GM23338 (cell line): ENCODE results near the gene DGKH. TPM values are rescaled to one million over a fixed set of nuclear protein-coding genes. Genes with fewer than 3 reads are reported as not detected.

Experiments used
- ATAC-seq: fragments of 200-7000 bp; cut with Tn5 transposase; 3 replicates; pipeline ENCODE4 v1.9.1; 2020
- DNase-seq: peaks from one replicate; pipeline ENCODE4 v3.0.0-alpha.2; 2015; ENCODE audit warnings: low spot score
- H2AFZ ChIP-seq: fragments of 200-600 bp; sonication (generic); 2 replicates; pipeline ENCODE4 v1.8.0; 2016; ENCODE audit warnings: antibody characterized with exemption, mild to moderate bottlenecking, moderate library complexity
- H3F3A ChIP-seq: fragments of 200-600 bp; sonication (generic); replicated peaks from 2 replicates; pipeline ENCODE4 v1.8.0; 2017; ENCODE audit warnings: antibody characterized with exemption, mixed run types, low read depth
- H3K27ac ChIP-seq: fragments of 200-600 bp; sonication (generic); 2 replicates; pipeline ENCODE4 v1.6.1; 2016; ENCODE audit warnings: low read depth
- H3K27me3 ChIP-seq: fragments of 200-600 bp; sonication (generic); 2 replicates; pipeline ENCODE4 v1.8.0; 2016; ENCODE audit warnings: mild to moderate bottlenecking, mixed run types, moderate library complexity; ENCODE audit not compliant: insufficient read depth
- H3K36me3 ChIP-seq: fragments of 200-600 bp; sonication (generic); 2 replicates; pipeline ENCODE4 v1.8.0; 2016; ENCODE audit warnings: mild to moderate bottlenecking; ENCODE audit not compliant: insufficient read depth
- H3K4me1 ChIP-seq: fragments of 200-600 bp; sonication (generic); 2 replicates; pipeline ENCODE4 v1.8.0; 2016; ENCODE audit warnings: mild to moderate bottlenecking, moderate library complexity; ENCODE audit not compliant: insufficient read depth
- H3K4me2 ChIP-seq: fragments of 200-600 bp; sonication (generic); 2 replicates; pipeline ENCODE4 v1.7.1; 2017; ENCODE audit warnings: mixed run types
- H3K4me3 ChIP-seq: fragments of 200-600 bp; sonication (generic); 2 replicates; pipeline ENCODE4 v1.6.1; 2016; ENCODE audit warnings: mixed run types
- H3K79me2 ChIP-seq: fragments of 200-600 bp; sonication (generic); replicated peaks from 2 replicates; pipeline ENCODE4 v1.8.0; 2017; ENCODE audit warnings: mild to moderate bottlenecking; ENCODE audit not compliant: insufficient read depth
- H3K9me2 ChIP-seq: fragments of 200-600 bp; sonication (generic); 2 replicates; pipeline ENCODE4 v1.8.0; 2017; ENCODE audit not compliant: insufficient read depth
- H4K20me1 ChIP-seq: fragments of 200-600 bp; sonication (generic); replicated peaks from 2 replicates; pipeline ENCODE4 v1.8.0; 2017; ENCODE audit warnings: mild to moderate bottlenecking; ENCODE audit not compliant: insufficient read depth
- H3K27ac Mint-ChIP-seq: 2 replicates; pipeline ENCODE4 v1.8.0; 2020; ENCODE audit warnings: inconsistent platforms, mild to moderate bottlenecking, moderate library complexity, mixed read lengths
- H3K27me3 Mint-ChIP-seq: 3 replicates; pipeline ENCODE4 v1.8.0; 2022; ENCODE audit warnings: low read depth, mild to moderate bottlenecking, moderate library complexity, mixed read lengths, inconsistent platforms; ENCODE audit not compliant: insufficient read depth, poor library complexity
- H3K36me3 Mint-ChIP-seq: 3 replicates; pipeline ENCODE4 v1.8.0; 2021; ENCODE audit warnings: low read depth, mild to moderate bottlenecking, inconsistent platforms, moderate library complexity, mixed read lengths
- H3K4me1 Mint-ChIP-seq: 3 replicates; pipeline ENCODE4 v1.8.0; 2020; ENCODE audit warnings: mild to moderate bottlenecking, inconsistent platforms, mixed read lengths
- H3K4me3 Mint-ChIP-seq: 3 replicates; pipeline ENCODE4 v1.8.0; 2021; ENCODE audit warnings: moderate library complexity, mild to moderate bottlenecking, inconsistent platforms, mixed read lengths
- H3K9me3 Mint-ChIP-seq: 3 replicates; pipeline ENCODE4 v1.8.0; 2020; ENCODE audit warnings: moderate library complexity, mild to moderate bottlenecking, inconsistent platforms, mixed read lengths
- CREB1 ChIP-seq: fragments of 250-450 bp; sonication (Bioruptor Pico); IDR thresholded peaks from 2 replicates; pipeline ENCODE4 v1.5.0; 2020; ENCODE audit warnings: low read depth, mild to moderate bottlenecking, moderate library complexity
- CTCF ChIP-seq, 2 experiments: fragments of 200-600 bp in 1 of 2; sonication (generic) in 1 of 2; conservative IDR thresholded peaks; 2 replicates each; pipeline versions ENCODE4 v1.5.1 to v1.6.1; 2016 to 2017; ENCODE audit warnings: antibody characterized with exemption in 2 of 2, low read depth in 2 of 2, mild to moderate bottlenecking in 2 of 2, moderate library complexity in 1 of 2
- ETS1 ChIP-seq: IDR thresholded peaks from 2 replicates; pipeline ENCODE4 v1.6.1; 2016; ENCODE audit warnings: antibody characterized with exemption
- EZH2 ChIP-seq: fragments of 200-600 bp; sonication (generic); IDR thresholded peaks from one replicate; pipeline ENCODE4 v1.8.0; 2017; ENCODE audit warnings: antibody characterized with exemption, mild to moderate bottlenecking, low read depth; ENCODE audit not compliant: unreplicated experiment
- EZH2phosphoT487 ChIP-seq: fragments of 200-600 bp; sonication (generic); IDR thresholded peaks from one replicate; pipeline ENCODE4 v1.8.1; 2018; ENCODE audit warnings: antibody characterized with exemption; ENCODE audit not compliant: unreplicated experiment
- JUNB ChIP-seq: IDR thresholded peaks from one replicate; pipeline ENCODE4 v1.6.1; 2016; ENCODE audit warnings: antibody characterized with exemption; ENCODE audit not compliant: unreplicated experiment
- NANOG ChIP-seq: IDR thresholded peaks from 2 replicates; pipeline ENCODE4 v1.6.1; 2016; ENCODE audit warnings: antibody characterized with exemption, borderline replicate concordance
- POLR2AphosphoS5 ChIP-seq: IDR thresholded peaks from 2 replicates; pipeline ENCODE4 v1.6.1; 2016; ENCODE audit warnings: antibody characterized with exemption, low read depth
- REST ChIP-seq: IDR thresholded peaks from one replicate; pipeline ENCODE4 v1.6.1; 2018; ENCODE audit warnings: antibody characterized with exemption; ENCODE audit not compliant: unreplicated experiment
- STAT1 ChIP-seq: IDR thresholded peaks from one replicate; pipeline ENCODE4 v1.6.1; 2016; ENCODE audit warnings: antibody characterized with exemption; ENCODE audit not compliant: unreplicated experiment
- ZNF114 ChIP-seq: fragments of 250-450 bp; sonication (Bioruptor Pico); IDR thresholded peaks from 2 replicates; pipeline ENCODE4 v1.5.0; 2020; ENCODE audit warnings: mild to moderate bottlenecking, moderate library complexity
- ZNF331 ChIP-seq: fragments of 250-450 bp; sonication (Bioruptor Pico); IDR thresholded peaks from 2 replicates; pipeline ENCODE4 v1.5.0; 2020; ENCODE audit warnings: low read depth, mild to moderate bottlenecking, moderate library complexity
- ZNF462 ChIP-seq: fragments of 250-450 bp; sonication (Bioruptor Pico); IDR thresholded peaks from 2 replicates; pipeline ENCODE4 v1.5.0; 2020; ENCODE audit warnings: mild to moderate bottlenecking, moderate library complexity
- polyA plus RNA-seq: library from polyadenylated mRNA; unstranded; fragments of >200 nt; fragmentation: Nextera tagmentation; extraction: Ambion mirVana; gene quantifications from 2 replicates; pipeline ENCODE4 v1.2.1, GENCODE V29; 2016
- total RNA-seq: library from RNA; depleted of rRNA; stranded (reverse); fragments of >200 nt; shearing (Covaris generic); gene quantifications from 2 replicates; pipeline ENCODE4 v1.2.3, GENCODE V29; 2014

Gene DGKH
- total and polyA plus RNA-seq, 2 experiments from 2014 or later, result 2.1 to 7.5 TPM

- Histone ChIP-seq H3K27me3 (no peaks in the 10 kb centered on the region), H3K4me3 (no peak overlapping the region), H3K36me3 (no peaks in the 10 kb centered on the region), H3K4me2 (no peak overlapping the region), H2AFZ (no peak overlapping the region), H3K27ac (no peak overlapping the region), H3F3A (no peaks in the 10 kb centered on the region; the same call in 1 of the 2 replicates), H3K4me1 (peaks cover 18% of the 10 kb centered on the region), H3K9me2 (no peaks in the 10 kb centered on the region), H3K79me2 (no peaks in the 10 kb centered on the region), H4K20me1 (no peaks in the 10 kb centered on the region)
- no peak for TF ChIP-seq REST
- TF ChIP-seq STAT1, result no peak
- no peak for TF ChIP-seq EZH2
- no peak for TF ChIP-seq CREB1 (CRISPR knock-in tag)
- no peak for TF ChIP-seq JUNB
- TF ChIP-seq ETS1, result no peak
- no peak for TF ChIP-seq NANOG
- TF ChIP-seq ZNF114 (CRISPR knock-in tag), result no peak
- no peak for TF ChIP-seq ZNF331
- no peak for TF ChIP-seq ZNF462 (CRISPR knock-in tag)
- no peak for TF ChIP-seq CTCF (conservative IDR thresholded peaks at IDR 0.05; ENCODE audit: low read depth in 2 of 2)
- TF ChIP-seq POLR2AphosphoS5, result no peak
- no peak for TF ChIP-seq EZH2phosphoT487
- no peak for DNase-seq
- no peaks in the 10 kb centered on the region for H3K36me3 Mint-ChIP-seq
- no peaks in the 10 kb centered on the region for H3K9me3 Mint-ChIP-seq
- H3K4me3 Mint-ChIP-seq, result no peak overlapping the region
- no peak for ATAC-seq
- H3K4me1 Mint-ChIP-seq, result peaks cover 14% of the 10 kb centered on the region
- no peaks in the 10 kb centered on the region for H3K27me3 Mint-ChIP-seq
- H3K27ac Mint-ChIP-seq, result no peak overlapping the region
Measured at GRCh38 chr13:42007844-42008243, 40.6 kb upstream of the DGKH start.
